GM18868 (cell line): ENCODE results near the gene TBCA.
A peak's percentile ranks its signal among the peaks of the same experiment; 100 is the strongest.
"Not testable (repeated sequence)": the region's sequence is repeated elsewhere in the genome, so short reads cannot be mapped to it uniquely, and the experiment has no call there.

Source experiments
- ATAC-seq: cut with Tn5 transposase; IDR thresholded peaks from one replicate; pipeline ENCODE4 v1.9.1; 2021; ENCODE audit warnings: mild to moderate bottlenecking, moderate library complexity; ENCODE audit not compliant: unreplicated experiment

The TBCA gene

GRCh38 chr5:77718934-77719610, 57.1 kb downstream of the TBCA start:
- peak; percentile 80 for ATAC-seq

GRCh38 chr5:77709993-77710685, 66.0 kb downstream of the TBCA start:
- no peak for ATAC-seq

GRCh38 chr5:77709340-77709739, 66.8 kb downstream of the TBCA start:
- no peak for ATAC-seq

GRCh38 chr5:77707791-77708190, 68.3 kb downstream of the TBCA start:
- ATAC-seq = no peak

DNA sequence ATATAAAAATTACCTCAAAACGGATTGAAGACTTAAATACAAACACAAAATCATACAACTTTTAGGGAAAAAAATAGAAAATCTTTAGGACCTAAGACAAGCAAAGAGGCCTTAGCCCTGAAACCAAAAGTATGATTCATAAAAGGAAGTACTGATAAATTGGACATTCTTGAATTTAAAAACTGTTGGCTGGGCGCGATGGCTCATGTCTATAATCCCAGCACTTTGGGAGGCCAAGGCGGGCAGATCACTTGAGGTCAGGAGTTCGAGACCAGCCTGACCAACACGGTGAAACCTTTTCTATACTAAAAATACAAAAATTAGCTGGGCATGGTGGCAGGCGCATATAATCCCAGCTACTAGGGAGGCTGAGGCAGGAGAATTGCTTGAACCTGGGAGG, 76.6 kb downstream of the TBCA start:
- ATAC-seq = not testable (repeated sequence)

- ATAC-seq = no peak
Measured at GRCh38 chr5:77698920-77699319, 77.2 kb downstream of the TBCA start.

DNA sequence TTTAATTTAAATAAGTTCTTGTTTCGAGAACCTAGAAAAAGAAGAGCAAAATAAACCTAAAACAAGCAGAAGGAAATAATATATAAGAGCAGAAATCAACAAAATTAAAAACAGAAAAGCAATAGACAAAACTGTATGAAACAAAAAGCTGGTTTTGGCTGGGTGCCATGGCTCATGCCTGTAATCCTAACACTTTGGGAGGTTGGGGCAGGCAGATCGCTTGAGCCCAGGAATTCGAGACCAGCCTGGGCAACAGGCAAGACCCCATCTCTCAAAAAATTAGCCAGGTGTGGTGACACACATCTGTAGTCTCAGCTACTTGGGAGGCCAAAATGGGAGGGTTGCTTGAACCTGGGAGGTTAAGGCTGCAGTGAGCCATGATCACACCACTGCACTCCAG, 78.4 kb downstream of the TBCA start:
- no peak for ATAC-seq

- ATAC-seq = no peak
Measured at GRCh38 chr5:77696120-77696519, 80.0 kb downstream of the TBCA start.

GRCh38 chr5:77693913-77694312, 82.2 kb downstream of the TBCA start:
- no peak for ATAC-seq

DNA sequence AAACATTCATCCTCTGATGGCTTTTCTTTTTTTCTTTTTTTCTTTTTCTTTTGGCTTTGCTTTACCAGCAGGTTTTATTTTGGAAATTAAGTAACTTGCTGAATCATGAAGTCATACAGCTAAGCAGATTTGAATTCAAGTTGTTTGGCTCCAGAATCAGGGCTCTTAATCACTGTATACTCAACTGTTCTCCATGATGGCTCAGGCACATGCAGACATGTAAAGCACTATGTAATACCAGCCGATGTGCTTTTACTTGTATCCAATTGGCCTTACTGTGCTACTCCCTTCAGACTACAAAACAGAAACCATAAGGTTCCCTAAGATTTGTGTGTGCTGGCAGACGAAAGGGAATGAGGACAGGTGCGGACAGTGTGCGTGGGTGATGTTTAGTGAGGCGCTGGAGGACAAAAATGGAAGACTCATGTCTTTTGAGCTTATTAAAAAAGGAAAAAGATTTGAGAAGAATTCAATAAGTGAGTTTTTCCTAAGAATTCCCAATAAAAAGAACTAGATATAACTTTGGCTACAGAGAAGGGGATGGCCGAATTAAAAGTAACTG, 92.9 kb downstream of the TBCA start:
- no peak for ATAC-seq

GRCh38 chr5:77670526-77670925, 105.6 kb downstream of the TBCA start:
- no peak for ATAC-seq

GRCh38 chr5:77669677-77670076, 106.5 kb downstream of the TBCA start:
- no peak for ATAC-seq

- no peak for ATAC-seq
Measured at GRCh38 chr5:77663090-77663863, 112.9 kb downstream of the TBCA start.

DNA sequence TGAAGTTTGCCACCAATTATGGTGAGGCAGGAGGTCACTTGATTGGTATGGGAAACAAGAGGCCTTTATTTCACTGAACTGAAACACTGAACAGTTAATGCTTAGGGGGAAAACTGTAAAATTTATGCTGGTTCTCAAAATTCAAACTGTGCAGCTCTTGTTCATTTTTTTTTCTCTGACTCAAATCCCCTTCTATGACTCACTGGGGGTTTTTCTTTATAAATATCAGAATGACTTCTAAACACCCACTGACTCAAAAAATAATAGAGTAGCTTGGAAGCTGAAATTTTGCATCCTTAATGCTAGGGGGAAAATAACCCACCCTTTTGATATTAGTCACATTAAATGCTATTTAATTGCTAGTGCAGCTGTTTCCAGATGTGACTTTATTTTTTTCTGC, 113.5 kb downstream of the TBCA start:
- ATAC-seq = peak; percentile 43

GRCh38 chr5:77658662-77659061, 117.5 kb downstream of the TBCA start:
- ATAC-seq = no peak

GRCh38 chr5:77651343-77651742, 124.8 kb downstream of the TBCA start:
- no peak for ATAC-seq

- ATAC-seq = no peak
Measured at GRCh38 chr5:77650686-77651085, 125.5 kb downstream of the TBCA start.

GRCh38 chr5:77649776-77650175, 126.4 kb downstream of the TBCA start:
- ATAC-seq = no peak

- ATAC-seq = no peak
Measured at GRCh38 chr5:77645995-77646639, 130.0 kb downstream of the TBCA start.

GRCh38 chr5:77645158-77645994, 130.8 kb downstream of the TBCA start:
- peak; percentile 76 for ATAC-seq
